Measurements from ENCODE around the gene UNC5CL.

The UNC5CL gene

DNA sequence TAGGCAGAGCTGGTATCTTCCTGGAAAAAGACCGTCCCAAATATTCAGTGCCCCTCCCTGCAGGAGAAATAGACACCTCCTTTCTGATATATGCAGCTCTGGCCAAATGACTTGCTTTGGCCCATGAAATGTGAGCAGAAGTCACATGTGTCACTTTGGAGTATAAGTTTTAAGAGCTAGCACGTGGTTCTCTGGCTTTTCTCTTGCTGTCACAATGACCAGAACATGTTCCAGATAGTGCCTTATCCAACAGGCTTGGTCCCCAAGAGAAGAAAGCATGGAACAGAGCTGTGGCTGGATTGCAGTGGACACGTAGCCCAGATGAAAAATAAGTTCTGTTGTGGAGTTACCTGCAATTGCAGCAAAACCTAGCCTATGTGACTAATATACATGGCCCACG, 40.4 kb downstream of the UNC5CL start:
- TF ChIP-seq POLR2A (IDR thresholded peaks at IDR 0.05; ENCODE audit: low read depth, low read length) (no peak), POLR2AphosphoS5 (IDR thresholded peaks at IDR 0.05; ENCODE audit: low read depth, low read length) (no peak), TAF1 (IDR thresholded peaks at IDR 0.05; ENCODE audit: borderline replicate concordance, low read depth, low read length) (no peak)
- no peak for FAIRE-seq
- no peak for DNase-seq (ENCODE audit: insufficient read length)

DNA sequence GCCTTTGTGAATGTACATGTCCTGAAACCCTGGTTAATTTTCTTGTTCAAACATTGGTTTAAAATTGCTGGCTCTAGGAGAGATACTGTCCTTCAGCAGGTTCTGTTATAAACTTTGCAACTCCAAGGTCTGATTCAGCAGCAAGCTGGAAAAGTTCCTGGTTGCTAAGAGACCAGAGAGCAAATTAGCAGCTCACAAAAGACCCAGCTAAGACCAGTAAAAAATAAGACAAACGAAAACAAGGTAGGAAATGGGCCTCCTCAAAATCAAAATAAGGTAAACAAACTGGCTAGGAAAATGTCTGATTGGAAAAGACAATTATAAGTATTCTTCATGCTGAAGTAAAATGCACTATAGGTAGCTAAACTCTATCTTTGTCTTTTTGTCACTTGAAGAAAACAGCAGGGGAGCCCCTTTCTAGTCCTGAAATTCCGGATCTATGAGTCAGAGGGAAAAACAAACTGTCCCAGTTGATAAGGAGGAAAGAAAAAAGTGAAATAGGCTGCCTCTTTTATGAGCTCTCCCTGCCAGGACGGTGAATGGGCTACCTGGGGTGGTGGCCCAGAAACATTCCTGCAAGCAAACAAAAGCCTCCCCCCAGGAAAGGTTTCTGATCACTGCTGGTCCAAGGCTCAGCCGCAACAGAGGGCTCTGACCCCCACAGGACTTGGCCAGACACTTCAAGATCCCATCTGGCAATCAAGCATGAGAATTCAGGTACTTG, 41.6 kb downstream of the UNC5CL start:
- DNase-seq (ENCODE audit: insufficient read length), result no peak
- no peak for FAIRE-seq
- TF ChIP-seq POLR2AphosphoS5 (IDR thresholded peaks at IDR 0.05; ENCODE audit: low read depth, low read length), result no peak
- no peak for TF ChIP-seq POLR2A (IDR thresholded peaks at IDR 0.05; ENCODE audit: low read depth, low read length)

DNA sequence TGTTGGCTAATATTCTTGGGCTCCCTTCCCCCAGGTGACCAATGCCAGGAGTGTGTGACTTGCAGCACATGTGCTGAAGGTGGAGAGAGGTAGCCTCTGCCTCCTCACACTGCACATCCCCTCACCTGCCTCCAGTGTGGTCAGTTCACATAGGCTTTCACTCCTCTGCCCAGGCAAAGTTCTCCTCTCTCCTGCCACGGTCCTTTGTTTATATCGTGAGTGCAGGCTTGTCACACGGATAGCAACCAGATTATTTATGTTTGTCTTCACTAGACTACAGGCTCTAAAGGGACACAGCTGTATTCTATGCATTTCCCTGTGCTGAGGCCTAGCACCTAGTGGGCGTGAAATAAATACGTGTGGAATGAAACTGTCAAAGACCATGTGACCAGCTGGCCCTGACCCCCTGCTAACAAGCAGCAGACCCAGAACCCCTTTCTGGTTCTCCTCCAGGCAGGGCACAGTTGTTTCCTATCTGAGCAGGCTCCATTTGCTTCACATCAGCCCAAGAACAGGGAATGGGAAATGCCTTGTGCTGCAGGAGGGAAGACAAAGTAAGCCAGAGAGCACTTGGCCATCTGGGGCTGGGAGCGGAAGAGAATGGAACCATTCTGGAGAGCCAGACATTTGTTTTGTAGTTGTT, 42.3 kb downstream of the UNC5CL start:
- FAIRE-seq (no peak), DNase-seq (ENCODE audit: insufficient read length) (no peak)
- no peak for TF ChIP-seq POLR2AphosphoS5 (IDR thresholded peaks at IDR 0.05; ENCODE audit: low read depth, low read length)
- TF ChIP-seq TAF1 (IDR thresholded peaks at IDR 0.05; ENCODE audit: borderline replicate concordance, low read depth, low read length), result no peak
- no peak for TF ChIP-seq POLR2A (IDR thresholded peaks at IDR 0.05; ENCODE audit: low read depth, low read length)

DNA sequence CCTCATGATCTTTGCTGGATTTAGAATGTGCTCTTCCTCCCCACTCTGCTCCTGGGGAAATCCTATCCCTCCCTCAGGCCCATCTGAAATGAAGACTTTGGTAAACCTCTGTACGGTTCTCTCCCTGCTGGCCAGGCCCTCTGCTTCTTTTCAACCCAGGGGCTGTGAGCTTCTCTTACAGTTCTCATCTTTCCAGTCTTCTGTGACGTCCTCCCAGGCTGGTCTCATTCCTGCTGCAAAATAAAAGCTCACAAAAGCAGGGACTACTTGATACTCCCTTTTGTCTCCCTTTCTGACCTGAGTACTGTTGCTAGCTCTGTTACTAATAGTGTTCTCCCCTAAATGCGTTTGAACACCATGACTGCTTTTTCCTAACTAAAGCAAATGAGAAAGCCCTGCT, 46.3 kb downstream of the UNC5CL start:
- FAIRE-seq (no peak), DNase-seq (ENCODE audit: insufficient read length) (no peak)
- no peak for TF ChIP-seq POLR2AphosphoS5 (IDR thresholded peaks at IDR 0.05; ENCODE audit: low read depth, low read length)
- no peak for TF ChIP-seq POLR2A (IDR thresholded peaks at IDR 0.05; ENCODE audit: low read depth, low read length)
- no peak for TF ChIP-seq TAF1 (IDR thresholded peaks at IDR 0.05; ENCODE audit: borderline replicate concordance, low read depth, low read length)

DNA sequence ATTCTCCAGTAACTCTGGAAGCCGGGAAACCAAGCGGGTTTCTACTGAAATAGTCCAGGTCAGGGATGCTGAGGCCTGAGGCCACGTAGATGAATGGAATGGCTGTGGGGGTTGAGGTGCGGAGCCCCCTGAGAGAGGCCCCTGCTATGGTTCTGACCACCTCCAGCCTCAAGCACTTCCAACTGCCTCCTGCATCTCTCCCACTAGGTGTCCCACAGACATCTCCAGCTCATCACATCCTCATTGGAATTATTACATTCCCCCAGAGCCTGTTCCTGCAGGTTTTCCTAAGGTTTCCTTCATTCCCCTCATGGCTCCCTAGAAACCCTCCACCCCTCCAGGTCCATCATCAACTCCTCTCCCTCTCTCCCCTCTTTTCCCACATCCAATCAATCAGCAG, 48.7 kb downstream of the UNC5CL start:
- DNase-seq (ENCODE audit: insufficient read length) (no peak), FAIRE-seq (no peak)
- TF ChIP-seq POLR2A (IDR thresholded peaks at IDR 0.05; ENCODE audit: low read depth, low read length) (no peak), TAF1 (IDR thresholded peaks at IDR 0.05; ENCODE audit: borderline replicate concordance, low read depth, low read length) (no peak), POLR2AphosphoS5 (IDR thresholded peaks at IDR 0.05; ENCODE audit: low read depth, low read length) (no peak)

DNA sequence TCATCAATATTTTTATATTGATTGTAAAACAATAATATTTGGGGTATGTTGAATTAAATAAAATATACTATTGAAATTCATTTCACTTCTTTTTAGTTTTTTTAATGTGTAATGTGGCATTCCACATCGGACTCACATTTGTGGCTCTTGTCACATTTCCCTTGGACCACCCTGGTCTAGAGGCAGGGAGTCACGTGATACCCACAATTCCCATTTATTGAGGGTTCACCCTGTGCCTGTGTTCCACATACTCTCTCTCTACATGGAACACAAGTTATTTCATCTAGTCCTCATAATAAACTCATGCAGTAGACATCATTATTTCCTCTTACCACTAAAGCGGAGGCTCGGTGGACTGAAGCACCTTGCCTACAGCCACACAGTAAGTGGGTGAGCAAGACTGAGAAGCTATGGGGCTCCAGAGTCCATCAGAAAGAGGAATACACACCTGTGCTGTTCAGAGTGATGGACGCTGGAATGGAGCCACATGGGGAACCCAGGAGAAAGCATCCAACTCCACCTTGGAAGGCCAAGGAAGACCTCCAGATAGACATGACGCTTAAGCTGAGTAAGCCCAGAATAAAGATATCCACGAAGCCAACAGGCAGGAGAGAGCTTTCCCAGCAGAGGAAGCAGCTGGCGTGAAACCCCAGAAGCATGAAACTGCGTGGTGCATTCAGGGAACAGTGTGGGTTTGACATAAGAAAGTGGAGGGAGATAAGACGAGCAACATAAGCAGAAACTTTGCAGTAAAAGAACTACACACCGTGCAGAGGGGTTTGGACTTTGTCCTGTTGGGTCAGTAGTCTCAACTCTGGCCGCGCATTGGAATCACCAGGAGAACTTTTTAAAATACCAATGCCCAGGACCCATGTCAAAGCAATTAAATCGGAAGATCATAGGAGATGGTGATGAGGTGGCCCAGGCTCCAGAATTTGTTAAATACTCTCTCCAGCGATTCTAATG, 49.5 kb downstream of the UNC5CL start:
- no peak for FAIRE-seq

DNA sequence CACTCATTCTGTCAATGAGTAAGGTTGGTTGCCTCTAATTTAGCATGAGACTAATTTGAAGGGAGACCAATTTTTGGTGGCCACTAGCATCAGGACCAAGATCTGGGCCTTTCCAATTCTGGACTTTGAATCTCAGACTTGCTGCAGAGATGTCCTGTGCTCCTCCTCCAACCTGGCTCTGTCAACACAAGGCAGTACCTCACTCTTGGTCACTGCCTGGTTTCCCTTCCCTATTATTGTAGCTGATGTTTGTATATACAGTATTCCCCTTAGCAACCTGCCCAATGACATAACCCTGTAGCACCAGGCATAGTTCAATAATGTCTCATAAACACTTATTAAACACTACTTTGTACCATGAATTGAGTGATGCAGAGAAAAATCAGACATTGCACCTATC, 50.4 kb downstream of the UNC5CL start:
- TF ChIP-seq POLR2A (IDR thresholded peaks at IDR 0.05; ENCODE audit: low read depth, low read length), result no peak
- no peak for TF ChIP-seq POLR2AphosphoS5 (IDR thresholded peaks at IDR 0.05; ENCODE audit: low read depth, low read length)
- TF ChIP-seq TAF1 (IDR thresholded peaks at IDR 0.05; ENCODE audit: borderline replicate concordance, low read depth, low read length), result no peak
- no peak for DNase-seq (ENCODE audit: insufficient read length)
- FAIRE-seq, result no peak

More for the DNA sequence above, 49.5 kb downstream of the UNC5CL start:
- TF ChIP-seq POLR2AphosphoS5 (IDR thresholded peaks at IDR 0.05; ENCODE audit: low read depth, low read length) (no peak), TAF1 (IDR thresholded peaks at IDR 0.05; ENCODE audit: borderline replicate concordance, low read depth, low read length) (no peak), POLR2A (IDR thresholded peaks at IDR 0.05; ENCODE audit: low read depth, low read length) (no peak)
- no peak for DNase-seq (ENCODE audit: insufficient read length)

DNA sequence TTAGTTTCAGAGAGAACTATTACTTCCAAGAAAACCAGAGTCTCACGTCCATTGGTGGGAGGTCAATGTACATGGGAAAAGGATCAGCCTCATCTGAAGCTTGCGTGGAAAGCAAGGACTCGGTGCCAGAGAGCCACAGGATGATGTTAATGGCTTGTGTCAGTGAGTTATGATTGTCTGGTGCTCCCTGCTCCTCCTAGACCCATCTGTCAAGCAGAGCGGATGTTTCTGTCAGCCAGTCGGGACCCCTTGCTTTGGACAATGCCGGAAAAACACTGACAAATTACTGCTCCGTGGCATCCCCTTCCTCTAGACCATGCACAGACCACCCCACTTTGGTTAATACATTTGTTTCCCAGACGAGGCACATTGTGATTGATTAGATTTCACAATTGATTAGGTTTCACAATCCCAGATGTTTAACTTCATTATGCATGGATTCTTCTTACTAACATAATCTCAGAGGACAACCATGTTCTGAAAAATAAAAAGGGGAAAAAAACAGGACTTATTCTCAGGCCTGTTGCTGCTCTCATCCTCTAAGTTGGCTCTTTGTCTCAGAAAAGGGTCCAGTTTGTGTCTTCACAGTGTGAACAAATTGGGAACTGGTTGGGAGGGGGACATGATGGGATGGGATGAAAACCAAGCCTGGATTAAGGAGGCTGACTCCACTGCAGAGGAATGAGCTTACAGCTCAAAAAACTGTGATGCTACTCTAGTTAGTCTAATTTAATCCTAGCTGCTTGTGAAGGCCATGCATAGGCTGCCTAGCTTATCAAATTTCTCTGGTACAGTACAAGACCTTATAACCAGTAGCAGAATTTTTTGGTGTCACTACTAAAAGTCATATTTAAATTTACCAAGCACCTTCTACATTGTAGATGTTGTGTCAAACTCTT, 51.9 kb downstream of the UNC5CL start:
- TF ChIP-seq POLR2A (IDR thresholded peaks at IDR 0.05; ENCODE audit: low read depth, low read length), result no peak
- no peak for TF ChIP-seq POLR2AphosphoS5 (IDR thresholded peaks at IDR 0.05; ENCODE audit: low read depth, low read length)
- FAIRE-seq, result no peak
- no peak for DNase-seq (ENCODE audit: insufficient read length)

DNA sequence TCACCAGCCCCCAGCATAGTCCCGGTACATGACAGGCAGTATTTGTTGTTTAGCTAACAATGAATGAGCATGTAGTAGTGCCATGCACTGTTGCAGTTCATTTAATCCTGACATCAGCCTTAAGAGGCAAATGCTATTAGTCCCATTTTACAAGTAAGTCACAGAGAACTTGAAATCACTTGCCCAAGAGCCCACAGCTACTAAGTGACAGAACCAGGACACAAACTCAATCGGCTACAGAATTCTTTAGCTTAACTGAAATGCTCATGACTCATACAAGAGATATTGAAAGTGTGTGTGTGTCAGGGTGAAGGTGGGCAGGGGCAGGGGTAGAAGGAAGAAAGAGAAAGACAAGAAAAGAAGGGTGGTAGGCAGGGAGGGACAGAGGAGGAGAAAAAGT, 52.7 kb downstream of the UNC5CL start:
- TF ChIP-seq POLR2A (IDR thresholded peaks at IDR 0.05; ENCODE audit: low read depth, low read length) (no peak), POLR2AphosphoS5 (IDR thresholded peaks at IDR 0.05; ENCODE audit: low read depth, low read length) (no peak), TAF1 (IDR thresholded peaks at IDR 0.05; ENCODE audit: borderline replicate concordance, low read depth, low read length) (no peak)
- no peak for DNase-seq (ENCODE audit: insufficient read length)
- FAIRE-seq, result no peak

DNA sequence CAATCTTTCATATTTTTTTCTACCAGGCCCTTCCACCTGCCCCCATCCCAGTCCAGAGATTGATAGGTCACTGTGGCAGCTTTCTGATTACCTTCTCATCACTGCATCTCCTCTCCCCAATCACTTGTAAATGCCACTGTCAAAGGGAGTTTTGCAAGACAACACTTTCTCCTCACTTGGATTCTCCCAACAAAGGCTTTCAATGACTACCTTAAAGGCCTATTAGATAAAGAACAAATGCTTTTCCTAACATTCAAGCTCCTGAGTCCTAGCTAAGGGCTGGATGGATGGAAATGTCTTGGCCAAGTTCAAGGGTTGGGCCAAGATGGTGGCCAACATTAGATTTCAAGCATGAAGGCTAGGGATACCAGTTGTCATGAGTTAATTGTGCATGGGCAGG, 55.3 kb downstream of the UNC5CL start:
- DNase-seq (ENCODE audit: insufficient read length) (no peak), FAIRE-seq (no peak)
- TF ChIP-seq TAF1 (IDR thresholded peaks at IDR 0.05; ENCODE audit: borderline replicate concordance, low read depth, low read length) (no peak), POLR2AphosphoS5 (IDR thresholded peaks at IDR 0.05; ENCODE audit: low read depth, low read length) (no peak), POLR2A (IDR thresholded peaks at IDR 0.05; ENCODE audit: low read depth, low read length) (no peak)

DNA sequence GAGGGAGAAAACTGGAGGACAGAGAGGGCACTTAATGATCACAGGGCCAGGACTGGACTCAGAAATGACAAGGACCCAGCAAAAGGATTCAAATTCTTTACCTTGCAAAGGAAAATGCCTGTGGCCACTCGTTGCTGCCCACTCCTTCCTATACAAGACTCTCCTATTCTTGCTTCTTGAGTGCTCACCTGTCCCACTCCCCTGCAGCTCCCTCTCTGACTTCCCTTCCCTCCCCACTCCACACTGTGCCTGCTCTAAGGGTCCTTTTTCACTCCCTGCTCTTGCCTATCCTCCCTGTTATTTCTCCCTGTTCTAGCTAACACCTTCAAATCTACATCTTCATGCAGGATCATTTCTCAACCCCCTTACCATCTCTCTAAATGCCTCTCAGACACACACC, 56.1 kb downstream of the UNC5CL start:
- TF ChIP-seq TAF1 (IDR thresholded peaks at IDR 0.05; ENCODE audit: borderline replicate concordance, low read depth, low read length) (no peak), POLR2A (IDR thresholded peaks at IDR 0.05; ENCODE audit: low read depth, low read length) (no peak), POLR2AphosphoS5 (IDR thresholded peaks at IDR 0.05; ENCODE audit: low read depth, low read length) (no peak)
- FAIRE-seq, result no peak
- DNase-seq (ENCODE audit: insufficient read length), result no peak
